CD4-positive, alpha-beta T cell (primary cell): ENCODE measurements around the gene MCUB. TPM values are rescaled to one million over a fixed set of nuclear protein-coding genes. Genes with fewer than 3 reads are reported as not detected.
"Not testable (repeated sequence)": the region's sequence is repeated elsewhere in the genome, so short reads cannot be mapped to it uniquely, and the experiment has no call there.

Experiments
- ATAC-seq: fragments of 200-7000 bp; cut with Tn5 transposase; one replicate; pipeline ENCODE4 v1.10.0; 2022; ENCODE audit warnings: mild to moderate bottlenecking; ENCODE audit not compliant: poor library complexity
- CTCF ChIA-PET: fragments of 350-600 bp; sonication (Branson Sonifier 250); formaldehyde crosslinking; loops from one replicate; lab custom pipeline; 2021; ENCODE audit warnings: antibody characterized with exemption, inconsistent platforms; lab: Charles Lee
- POLR2A ChIA-PET: fragments of 350-600 bp; sonication (Branson Sonifier 250); formaldehyde crosslinking; loops from one replicate; lab custom pipeline; 2021; ENCODE audit warnings: antibody characterized with exemption, inconsistent platforms; lab: Charles Lee
- DNase-seq, 14 experiments: peaks; one replicate each; pipeline ENCODE4 v3.0.0-alpha.2; 2013 to 2020; ENCODE audit warnings: mixed read lengths in 2 of 14
- H3K27ac ChIP-seq, 2 donors: one replicate each; pipeline versions ENCODE4 v1.5.1 to v1.7.0; 2013; ENCODE audit warnings: low read length in 2 of 2, low read depth in 1 of 2, mild to moderate bottlenecking in 1 of 2
- H3K27me3 ChIP-seq, 2 experiments: 1 replicate in 1 of 2; 2 replicates in 1 of 2; pipeline versions ENCODE4 v1.6.1 to v1.7.0; 2013; ENCODE audit warnings: low read length in 2 of 2, control low read depth in 1 of 2, mild to moderate bottlenecking in 1 of 2, moderate library complexity in 1 of 2; ENCODE audit not compliant: insufficient read depth in 2 of 2, control insufficient read depth in 1 of 2
- H3K36me3 ChIP-seq: one replicate; pipeline ENCODE4 v1.6.1; 2013; ENCODE audit warnings: low read length, control low read depth; ENCODE audit not compliant: insufficient read depth
- H3K4me1 ChIP-seq: one replicate; pipeline ENCODE4 v1.6.1; 2013; ENCODE audit warnings: low read length, control low read depth; ENCODE audit not compliant: insufficient read depth
- H3K4me3 ChIP-seq: one replicate; pipeline ENCODE4 v1.5.1; 2013; ENCODE audit warnings: mild to moderate bottlenecking, low read length, moderate library complexity
- H3K9me3 ChIP-seq, 2 experiments: 1 replicate in 1 of 2; 2 replicates in 1 of 2; pipeline versions ENCODE4 v1.6.1 to v1.7.0; 2013; ENCODE audit warnings: low read length in 2 of 2, mild to moderate bottlenecking in 2 of 2, control low read depth in 1 of 2, moderate library complexity in 1 of 2; ENCODE audit not compliant: control insufficient read depth in 1 of 2, insufficient read depth in 1 of 2
- H3K27ac Mint-ChIP-seq: one replicate; pipeline ENCODE4 v1.8.0; 2020; ENCODE audit warnings: mixed read lengths
- H3K27me3 Mint-ChIP-seq: one replicate; pipeline ENCODE4 v1.8.0; 2021; ENCODE audit warnings: mixed read lengths
- H3K36me3 Mint-ChIP-seq: one replicate; pipeline ENCODE4 v1.8.0; 2021; ENCODE audit warnings: low read depth, mixed read lengths
- H3K4me1 Mint-ChIP-seq: one replicate; pipeline ENCODE4 v1.8.0; 2021; ENCODE audit warnings: low read depth, mixed read lengths
- H3K4me3 Mint-ChIP-seq: one replicate; pipeline ENCODE4 v1.8.0; 2020; ENCODE audit warnings: mild to moderate bottlenecking, mixed read lengths
- H3K9me3 Mint-ChIP-seq: one replicate; pipeline ENCODE4 v1.8.0; 2020; ENCODE audit warnings: mixed read lengths
- intact Hi-C, 2 experiments: fragments of 100-400 bp; cut with DNase I in 1 of 2; cut with micrococcal nuclease in 1 of 2; formaldehyde crosslinking; loops; one replicate each; pipeline versions ENCODE4 v1.15.1 to v1.9.0; 2023 to 2025; cut with DNase I, micrococcal nuclease
- total RNA-seq, 174 experiments: library from RNA in 2 of 174; stranded (reverse) in 2 of 174; gene quantifications; one replicate each; pipeline ENCODE4 v1.2.3 and lab custom pipeline; 2021 to 2026
- TF ChIP-seq, protein P1 (sequence below): fragments of 200-600 bp; IDR thresholded peaks from one replicate; pipeline ENCODE4 v1.8.0; 2022; ENCODE audit warnings: antibody characterized with exemption, mild to moderate bottlenecking

Gene MCUB
- total RNA-seq, 2 experiments from 2014 or later = 98.1 to 108 TPM

DNA sequence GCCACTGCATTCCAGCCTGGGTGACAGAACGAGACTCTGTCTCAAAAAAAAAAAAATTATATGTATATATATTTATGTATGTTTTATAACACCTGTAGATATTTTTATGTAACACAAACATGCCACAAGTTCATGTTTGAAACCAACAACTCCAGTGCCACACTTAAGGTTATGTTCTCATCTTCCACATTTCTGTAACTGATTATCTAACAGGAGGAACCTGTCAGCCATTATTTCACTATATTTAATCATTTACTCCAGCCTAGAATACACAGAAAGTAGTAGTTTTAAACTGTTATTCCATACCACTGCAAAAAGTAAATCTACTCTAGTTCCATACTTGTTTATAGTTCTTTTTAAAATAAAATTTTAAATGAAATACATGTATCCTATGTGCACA lies 32.3 kb downstream of the MCUB start:
- peaks cover 27% of the 10 kb centered on the region for H3K36me3 Mint-ChIP-seq
- H3K9me3 Mint-ChIP-seq = no peaks in the 10 kb centered on the region
- DNase-seq (no peak), ATAC-seq (no peak)
- no peak overlapping the region for H3K4me3 ChIP-seq
- TF ChIP-seq, protein P1, sequence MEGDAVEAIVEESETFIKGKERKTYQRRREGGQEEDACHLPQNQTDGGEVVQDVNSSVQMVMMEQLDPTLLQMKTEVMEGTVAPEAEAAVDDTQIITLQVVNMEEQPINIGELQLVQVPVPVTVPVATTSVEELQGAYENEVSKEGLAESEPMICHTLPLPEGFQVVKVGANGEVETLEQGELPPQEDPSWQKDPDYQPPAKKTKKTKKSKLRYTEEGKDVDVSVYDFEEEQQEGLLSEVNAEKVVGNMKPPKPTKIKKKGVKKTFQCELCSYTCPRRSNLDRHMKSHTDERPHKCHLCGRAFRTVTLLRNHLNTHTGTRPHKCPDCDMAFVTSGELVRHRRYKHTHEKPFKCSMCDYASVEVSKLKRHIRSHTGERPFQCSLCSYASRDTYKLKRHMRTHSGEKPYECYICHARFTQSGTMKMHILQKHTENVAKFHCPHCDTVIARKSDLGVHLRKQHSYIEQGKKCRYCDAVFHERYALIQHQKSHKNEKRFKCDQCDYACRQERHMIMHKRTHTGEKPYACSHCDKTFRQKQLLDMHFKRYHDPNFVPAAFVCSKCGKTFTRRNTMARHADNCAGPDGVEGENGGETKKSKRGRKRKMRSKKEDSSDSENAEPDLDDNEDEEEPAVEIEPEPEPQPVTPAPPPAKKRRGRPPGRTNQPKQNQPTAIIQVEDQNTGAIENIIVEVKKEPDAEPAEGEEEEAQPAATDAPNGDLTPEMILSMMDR = no peak
- peaks cover 10% of the 10 kb centered on the region for H3K4me1 ChIP-seq
- H3K4me1 Mint-ChIP-seq = peaks cover 71% of the 10 kb centered on the region
- ChIA-PET CTCF (no interaction called here), POLR2A (no interaction called here)
- no peak overlapping the region for H3K27ac ChIP-seq
- intact Hi-C loops = no loop called here
- H3K4me3 Mint-ChIP-seq = no peak overlapping the region
- H3K36me3 ChIP-seq = peaks cover 5% of the 10 kb centered on the region
- no peaks in the 10 kb centered on the region for H3K27me3 Mint-ChIP-seq
- H3K9me3 ChIP-seq = no peaks in the 10 kb centered on the region
- H3K27me3 ChIP-seq = no peaks in the 10 kb centered on the region
- H3K27ac Mint-ChIP-seq = peak overlapping the region; percentile 67

DNA sequence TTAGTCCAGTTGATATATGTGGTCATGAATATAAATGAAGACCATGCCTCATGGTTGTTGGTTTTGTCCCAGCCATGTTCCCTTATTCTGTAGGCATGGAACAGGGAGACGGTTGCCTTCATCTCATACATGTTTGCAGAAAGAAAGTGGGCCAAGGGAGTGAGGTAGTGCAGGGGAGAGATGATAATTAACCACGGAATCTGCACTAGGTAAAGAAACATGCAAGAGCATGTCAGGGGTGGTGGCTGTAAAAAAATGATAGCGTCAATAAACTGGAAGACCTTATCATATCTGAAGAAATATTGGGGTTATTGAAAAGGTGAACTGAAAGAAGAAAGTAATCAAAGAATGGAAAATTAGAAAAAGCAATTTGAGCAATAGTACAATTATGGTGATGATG lies 35.1 kb downstream of the MCUB start:
- H3K4me3 ChIP-seq, intact Hi-C loops, H3K4me1 ChIP-seq, H3K27me3 ChIP-seq, H3K36me3 ChIP-seq, H3K27ac ChIP-seq, H3K27me3 Mint-ChIP-seq, CTCF ChIA-PET, DNase-seq, ATAC-seq, H3K4me3 Mint-ChIP-seq, H3K9me3 Mint-ChIP-seq, H3K9me3 ChIP-seq, POLR2A ChIA-PET: not testable (repeated sequence)
- peaks cover 66% of the 10 kb centered on the region for H3K4me1 Mint-ChIP-seq
- peaks cover 42% of the 10 kb centered on the region for H3K36me3 Mint-ChIP-seq
- peak overlapping the region; percentile 44 for H3K27ac Mint-ChIP-seq

DNA sequence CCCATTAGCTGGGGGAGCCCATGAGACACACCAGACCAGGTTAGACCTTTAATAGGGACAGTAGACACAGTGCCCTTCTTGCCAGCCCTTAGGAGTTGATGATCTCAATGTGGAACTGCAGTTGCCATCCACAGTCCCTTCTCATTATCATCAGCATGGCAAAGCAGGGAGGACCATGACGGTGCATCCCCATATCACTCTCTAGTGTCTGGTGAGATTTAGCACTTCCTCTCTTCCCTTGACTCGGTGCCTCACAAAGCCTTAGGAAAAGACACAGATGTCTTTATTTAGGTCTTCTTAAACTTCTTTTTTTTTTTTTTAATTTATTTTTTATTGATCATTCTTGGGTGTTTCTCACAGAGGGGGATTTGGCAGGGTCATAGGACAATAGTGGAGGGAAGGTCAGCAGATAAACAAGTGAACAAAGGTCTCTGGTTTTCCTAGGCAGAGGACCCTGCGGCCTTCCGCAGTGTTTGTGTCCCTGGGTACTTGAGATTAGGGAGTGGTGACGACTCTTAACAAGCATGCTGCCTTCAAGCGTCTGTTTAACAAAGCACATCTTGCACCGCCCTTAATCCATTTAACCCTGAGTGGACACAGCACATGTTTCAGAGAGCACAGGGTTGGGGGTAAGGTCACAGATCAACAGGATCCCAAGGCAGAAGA lies 36.5 kb downstream of the MCUB start:
- H3K4me3 Mint-ChIP-seq, intact Hi-C loops, H3K9me3 Mint-ChIP-seq, H3K27me3 Mint-ChIP-seq, CTCF ChIA-PET, POLR2A ChIA-PET, H3K27me3 ChIP-seq, DNase-seq, H3K27ac Mint-ChIP-seq, H3K27ac ChIP-seq, H3K4me3 ChIP-seq, H3K9me3 ChIP-seq, ATAC-seq, H3K4me1 ChIP-seq: not testable (repeated sequence)
- peaks cover 11% of the 10 kb centered on the region for H3K36me3 ChIP-seq
- H3K4me1 Mint-ChIP-seq = peaks cover 66% of the 10 kb centered on the region
- H3K36me3 Mint-ChIP-seq = peaks cover 54% of the 10 kb centered on the region

DNA sequence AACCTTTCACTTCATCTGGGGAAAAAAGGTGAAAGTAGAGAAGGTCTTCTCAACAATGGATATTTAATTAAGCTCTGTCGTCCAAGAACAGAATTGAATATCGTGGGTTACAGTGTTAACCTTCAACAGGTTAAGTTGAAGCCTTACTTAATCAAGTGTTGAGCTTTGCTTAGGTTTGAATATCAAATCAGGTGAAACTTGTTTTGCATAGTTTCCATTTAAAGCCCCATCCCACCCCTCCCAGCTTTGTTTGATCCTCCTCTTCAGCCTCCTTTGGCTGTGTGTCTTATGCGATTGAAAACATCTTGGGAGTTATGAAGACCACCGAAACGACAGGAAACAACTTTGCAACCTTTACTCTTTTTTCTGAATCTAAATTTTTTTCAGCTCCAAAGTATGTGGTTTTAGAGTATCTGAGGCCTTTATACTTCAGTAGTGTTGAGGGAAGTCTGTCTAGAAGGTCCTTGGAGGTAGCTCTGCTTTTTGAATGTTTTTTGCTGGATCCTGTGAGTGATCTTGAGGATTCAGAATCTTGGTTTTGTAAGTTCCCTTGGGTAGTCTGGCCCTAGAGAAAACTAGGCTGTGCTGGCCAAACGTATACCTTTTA lies 39.1 kb downstream of the MCUB start:
- Mint-ChIP-seq H3K27ac (peak overlapping the region; percentile 77), H3K9me3 (peaks cover 5% of the 10 kb centered on the region), H3K27me3 (no peaks in the 10 kb centered on the region), H3K4me3 (peak overlapping the region; percentile 64), H3K36me3 (peaks cover 58% of the 10 kb centered on the region), H3K4me1 (peaks cover 59% of the 10 kb centered on the region)
- ATAC-seq (peak; percentile 66), DNase-seq (no peak)
- Histone ChIP-seq H3K4me1 (peaks cover 10% of the 10 kb centered on the region), H3K36me3 (peaks cover 15% of the 10 kb centered on the region), H3K27me3 (no peaks in the 10 kb centered on the region), H3K4me3 (no peak overlapping the region), H3K27ac (no peak overlapping the region), H3K9me3 (peaks cover 0 to 13% of the 10 kb centered on the region in 2 experiments)
- POLR2A ChIA-PET = interaction anchor here (0.5 to 1.8 kb wide), 6 partner anchors 11 to 49 kb away, joined by 3 to 14 read pairs (median 7); partner anchors contain the start of gene MCUB
- intact Hi-C loops = loop anchor here in 1 of 2 experiments (2.0 kb wide), 1 partner anchor 14 kb away; no protein-coding TSS in a partner anchor
- TF ChIP-seq, protein P1 = no peak
- CTCF ChIA-PET = interaction anchor here (1.0 kb wide), 1 partner anchor 166 kb away, joined by 3 read pairs; the partner anchor contains the start of gene SEC24B
